GM12864 (cell line): ENCODE data around the gene CDS1.

Source experiments
- DNase-seq: peaks from one replicate; pipeline ENCODE4 v3.0.0-alpha.2; 2011; ENCODE audit warnings: low read depth
- H3K4me3 ChIP-seq: 2 replicates; pipeline ENCODE4 v1.5.1; 2011; ENCODE audit warnings: mild to moderate bottlenecking, low read depth, low read length, control low read depth
- TF ChIP-seq, protein P1 (sequence below): IDR thresholded peaks from 2 replicates; pipeline ENCODE4 v1.5.1; 2011; ENCODE audit warnings: low read depth, mild to moderate bottlenecking, moderate library complexity, low read length, control low read depth, inconsistent platforms; ENCODE audit errors: missing control alignments

The CDS1 gene

GRCh38 chr4:84606645-84607044 is 23.7 kb downstream of the CDS1 start:
- TF ChIP-seq, protein P1, sequence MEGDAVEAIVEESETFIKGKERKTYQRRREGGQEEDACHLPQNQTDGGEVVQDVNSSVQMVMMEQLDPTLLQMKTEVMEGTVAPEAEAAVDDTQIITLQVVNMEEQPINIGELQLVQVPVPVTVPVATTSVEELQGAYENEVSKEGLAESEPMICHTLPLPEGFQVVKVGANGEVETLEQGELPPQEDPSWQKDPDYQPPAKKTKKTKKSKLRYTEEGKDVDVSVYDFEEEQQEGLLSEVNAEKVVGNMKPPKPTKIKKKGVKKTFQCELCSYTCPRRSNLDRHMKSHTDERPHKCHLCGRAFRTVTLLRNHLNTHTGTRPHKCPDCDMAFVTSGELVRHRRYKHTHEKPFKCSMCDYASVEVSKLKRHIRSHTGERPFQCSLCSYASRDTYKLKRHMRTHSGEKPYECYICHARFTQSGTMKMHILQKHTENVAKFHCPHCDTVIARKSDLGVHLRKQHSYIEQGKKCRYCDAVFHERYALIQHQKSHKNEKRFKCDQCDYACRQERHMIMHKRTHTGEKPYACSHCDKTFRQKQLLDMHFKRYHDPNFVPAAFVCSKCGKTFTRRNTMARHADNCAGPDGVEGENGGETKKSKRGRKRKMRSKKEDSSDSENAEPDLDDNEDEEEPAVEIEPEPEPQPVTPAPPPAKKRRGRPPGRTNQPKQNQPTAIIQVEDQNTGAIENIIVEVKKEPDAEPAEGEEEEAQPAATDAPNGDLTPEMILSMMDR: no peak
- no peak overlapping the region for H3K4me3 ChIP-seq
- DNase-seq: no peak

- TF ChIP-seq, protein P1: no peak
- no peak for DNase-seq
Measured at GRCh38 chr4:84611531-84611930, 28.6 kb downstream of the CDS1 start.

DNA sequence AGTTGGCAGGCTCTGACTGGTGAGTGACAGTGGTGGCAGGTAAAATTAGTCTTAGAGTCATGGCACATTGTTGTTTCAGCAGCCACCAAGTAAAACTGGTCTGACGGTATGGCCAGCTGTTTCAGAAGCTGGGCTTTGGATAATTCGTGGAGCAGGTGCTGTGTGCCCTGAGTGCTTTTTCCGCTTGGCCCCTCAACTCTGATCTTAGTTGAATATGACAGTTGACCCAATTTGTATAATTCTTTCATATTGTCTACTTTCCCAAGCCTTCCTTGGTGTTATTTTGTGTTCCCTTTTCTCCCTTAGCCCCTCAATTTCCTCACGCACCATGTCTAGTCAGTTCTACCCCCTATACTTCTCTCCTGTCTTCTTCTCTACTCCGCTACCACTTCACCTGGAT is 32.0 kb downstream of the CDS1 start:
- no peak for DNase-seq
- no peak overlapping the region for H3K4me3 ChIP-seq
- TF ChIP-seq, protein P1: no peak

More at GRCh38 chr4:84611531-84611930, 28.6 kb downstream of the CDS1 start:
- H3K4me3 ChIP-seq: no peak overlapping the region

DNA sequence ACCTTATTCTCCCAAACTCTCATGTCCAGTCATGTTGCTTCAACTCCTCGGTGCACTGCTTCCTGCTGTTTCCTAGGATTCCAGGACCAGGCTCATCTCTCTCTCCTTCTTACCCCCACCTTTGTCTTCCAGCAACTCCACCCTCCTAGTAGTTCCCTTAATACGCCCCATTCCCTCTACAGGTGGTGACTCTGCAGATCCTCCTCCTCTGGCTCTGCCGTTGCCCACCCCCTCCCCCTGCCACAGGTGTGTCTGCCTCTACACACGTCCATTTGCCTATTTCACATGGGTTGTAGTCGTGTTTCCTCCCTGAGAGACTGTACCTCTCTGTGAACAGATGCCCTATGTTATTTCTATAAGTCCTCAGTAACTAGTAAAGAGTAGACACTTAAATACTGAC is 32.4 kb downstream of the CDS1 start:
- TF ChIP-seq, protein P1: no peak
- no peak for DNase-seq
- H3K4me3 ChIP-seq: no peak overlapping the region

DNA sequence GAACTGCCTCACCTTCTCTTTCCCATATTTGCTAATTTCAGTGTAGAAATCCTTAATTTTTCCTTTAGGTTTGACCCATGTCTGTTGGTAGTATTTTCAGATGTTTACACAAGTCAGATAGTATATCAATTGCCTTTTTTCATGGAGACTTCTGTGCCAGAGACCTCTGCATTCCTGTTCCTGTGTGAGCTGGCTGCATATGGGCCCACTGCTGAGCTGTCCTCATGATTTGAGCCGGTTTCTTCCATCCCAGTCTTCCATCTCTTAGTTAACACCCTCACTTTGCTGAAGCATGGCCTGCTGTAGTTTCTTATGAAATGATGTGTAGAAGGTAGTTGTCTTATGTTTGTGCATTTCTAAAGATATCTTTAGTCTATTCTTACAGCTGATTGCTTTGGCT is 40.0 kb downstream of the CDS1 start:
- TF ChIP-seq, protein P1: no peak
- H3K4me3 ChIP-seq: no peak overlapping the region
- DNase-seq: no peak

DNA sequence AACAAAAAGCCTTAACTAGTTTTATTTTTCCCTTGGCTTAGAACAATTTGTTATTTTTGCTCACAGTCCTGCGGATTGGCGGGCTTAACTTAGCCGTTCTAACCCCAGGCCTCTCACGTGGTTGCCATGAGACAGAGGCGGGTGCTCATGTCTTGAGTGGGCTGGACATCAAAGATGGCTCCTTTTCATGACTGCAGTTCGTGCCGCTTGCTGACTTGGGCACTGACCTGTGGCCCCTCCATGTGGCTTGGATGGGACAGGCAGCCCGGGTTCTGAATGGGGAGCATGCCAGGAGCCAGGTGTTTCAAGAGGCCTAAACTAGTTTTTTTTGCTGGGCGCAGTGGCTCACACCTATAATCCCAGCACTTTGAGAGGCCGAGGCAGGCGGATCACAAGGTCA is 40.7 kb downstream of the CDS1 start:
- no peak for DNase-seq
- TF ChIP-seq, protein P1: no peak
- no peak overlapping the region for H3K4me3 ChIP-seq

DNA sequence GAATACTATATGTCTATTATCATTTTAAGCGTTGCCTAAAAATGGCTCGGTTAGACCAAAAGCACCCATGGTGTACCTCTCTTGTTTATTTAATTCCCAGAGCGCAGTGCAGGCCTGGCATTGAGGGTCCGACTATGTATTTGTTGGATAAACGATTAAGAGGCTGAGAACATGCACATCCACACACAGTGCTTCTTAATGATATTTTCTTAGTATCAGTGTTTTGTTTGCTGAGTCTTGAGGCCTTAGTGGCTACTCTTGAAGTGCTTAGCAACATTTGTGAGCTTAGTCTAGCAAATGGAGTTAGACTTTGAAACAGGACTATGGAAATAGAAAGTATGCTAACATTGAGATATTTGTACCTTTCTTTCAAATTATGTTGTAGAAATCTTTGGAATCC is 43.7 kb downstream of the CDS1 start:
- TF ChIP-seq, protein P1: no peak
- DNase-seq: no peak

More for the DNA sequence above, 43.7 kb downstream of the CDS1 start:
- no peak overlapping the region for H3K4me3 ChIP-seq
